ENCODE results near the gene MPIG6B. TPM values are rescaled to one million over a fixed set of nuclear protein-coding genes. Genes with fewer than 3 reads are reported as not detected.
A peak's percentile ranks its signal among the peaks of the same experiment; 100 is the strongest.
"Not testable (repeated sequence)": the region's sequence is repeated elsewhere in the genome, so short reads cannot be mapped to it uniquely, and the experiment has no call there.

MPIG6B gene
- total RNA-seq, 1 experiment from 2014 or later = not detected

GRCh38 chr6:31700740-31701401 is 22.3 kb upstream of the MPIG6B start:
- no peak for DNase-seq (ENCODE audit: low read depth)

GRCh38 chr6:31701666-31702404 is 21.3 kb upstream of the MPIG6B start:
- peak; percentile 48 for DNase-seq (ENCODE audit: low read depth)

GRCh38 chr6:31702405-31702818 is 20.8 kb upstream of the MPIG6B start:
- no peak for DNase-seq (ENCODE audit: low read depth)

DNA sequence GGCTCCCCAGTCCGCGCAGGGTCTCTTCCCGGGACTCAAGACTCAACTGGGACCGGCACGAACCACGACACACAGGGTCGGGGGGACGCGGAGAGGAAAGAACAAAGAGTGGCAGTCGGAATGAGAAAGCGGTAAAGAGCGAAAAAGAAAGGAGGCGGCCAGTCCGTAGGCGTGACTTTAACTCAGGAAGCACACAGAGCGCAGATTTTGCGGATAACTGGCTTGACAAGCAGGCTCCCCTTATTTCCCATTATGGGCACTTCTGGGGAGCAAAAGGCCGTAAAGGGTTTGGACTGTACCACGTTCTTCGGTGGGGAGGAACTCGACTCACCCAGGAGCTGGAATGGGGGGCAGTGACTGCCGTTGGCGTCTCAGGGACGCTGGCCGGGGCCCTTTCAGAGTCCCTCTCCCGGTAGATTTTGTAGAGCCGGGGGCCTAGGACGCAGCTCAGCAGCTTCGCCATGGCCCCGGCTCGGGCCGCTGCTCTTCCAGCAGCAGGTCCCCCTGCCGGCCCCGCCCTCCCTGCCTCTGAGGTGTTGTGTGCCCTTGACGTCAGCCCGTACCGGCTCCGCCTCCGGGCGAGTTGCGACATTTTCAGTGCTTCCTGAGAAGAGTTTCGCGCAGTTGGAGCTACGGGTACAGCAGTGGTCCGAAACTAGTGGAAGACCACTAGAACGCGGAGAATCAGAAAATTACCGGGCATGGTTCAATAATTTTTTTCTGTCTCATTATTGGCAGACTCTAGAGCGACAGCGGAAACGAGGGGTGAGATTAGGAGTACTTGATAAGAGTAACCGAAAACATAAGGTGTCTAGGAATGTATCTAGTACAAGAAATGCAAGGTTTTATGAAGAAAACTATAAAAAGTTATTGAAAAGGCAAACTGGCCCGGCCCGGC is 20.1 kb upstream of the MPIG6B start, which contains the start of gene ABHD16A:
Gene ABHD16A (minus strand): TSS at position 506 of the 898 bp plus-strand sequence. CDS start 43 bp downstream, at position 463.
- peak; percentile 99 for DNase-seq (ENCODE audit: low read depth)

DNA sequence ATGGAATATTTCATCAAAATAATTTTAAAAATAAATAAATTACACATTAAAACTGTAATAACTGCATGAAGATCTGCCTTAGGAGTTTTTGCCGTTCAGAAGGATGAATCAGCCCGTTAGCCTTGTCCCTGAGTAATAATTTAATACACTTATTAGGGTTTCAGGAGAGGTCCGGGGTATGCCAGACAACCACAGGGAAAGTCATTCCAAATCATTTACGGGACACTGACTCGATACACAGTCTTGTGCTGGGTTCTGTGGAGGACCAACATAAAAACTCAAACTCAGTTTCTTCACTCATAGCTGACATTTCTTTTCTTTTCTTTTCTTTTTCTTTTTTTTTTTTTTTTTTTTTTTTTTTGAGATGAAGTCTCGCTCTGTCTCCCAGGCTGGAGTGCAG is 17.2 kb upstream of the MPIG6B start:
- DNase-seq (ENCODE audit: low read depth) = peak; percentile 74

DNA sequence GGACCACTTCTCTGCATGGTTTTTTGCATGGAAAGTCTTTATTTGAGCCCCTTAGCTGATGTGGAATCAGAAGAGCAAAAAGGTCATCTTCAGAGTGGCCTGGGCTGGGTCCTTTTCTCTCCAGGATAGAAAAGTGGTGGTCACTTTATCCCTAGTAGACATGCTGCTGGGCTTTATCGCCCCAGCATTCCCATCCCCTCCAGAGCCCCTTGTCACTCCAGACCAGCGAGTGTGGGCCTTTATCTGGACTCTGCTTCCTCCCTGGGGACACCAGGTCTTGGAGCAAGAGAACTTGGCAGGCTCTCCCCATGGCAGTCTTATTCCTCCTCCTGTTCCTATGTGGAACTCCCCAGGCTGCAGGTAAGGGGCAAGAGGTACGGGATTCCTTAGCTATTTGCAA is 16.6 kb upstream of the MPIG6B start, which contains the start of gene LY6G6F:
Gene LY6G6F (plus strand): TSS at position 268 of the 400 bp plus-strand sequence. CDS start 41 bp downstream, at position 309.
- no peak for DNase-seq (ENCODE audit: low read depth)

DNA sequence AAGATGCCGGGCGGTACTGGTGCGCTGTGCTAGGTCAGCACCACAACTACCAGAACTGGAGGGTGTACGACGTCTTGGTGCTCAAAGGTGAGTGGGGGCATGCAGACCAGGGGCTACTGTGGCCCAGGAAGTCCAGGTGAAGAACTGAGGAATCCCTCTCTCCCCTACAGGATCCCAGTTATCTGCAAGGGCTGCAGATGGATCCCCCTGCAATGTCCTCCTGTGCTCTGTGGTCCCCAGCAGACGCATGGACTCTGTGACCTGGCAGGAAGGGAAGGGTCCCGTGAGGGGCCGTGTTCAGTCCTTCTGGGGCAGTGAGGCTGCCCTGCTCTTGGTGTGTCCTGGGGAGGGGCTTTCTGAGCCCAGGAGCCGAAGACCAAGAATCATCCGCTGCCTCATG is 15.5 kb upstream of the MPIG6B start:
- DNase-seq (ENCODE audit: low read depth) = no peak

- DNase-seq (ENCODE audit: low read depth) = no peak
Observed at GRCh38 chr6:31708224-31708623, 14.9 kb upstream of the MPIG6B start.

DNA sequence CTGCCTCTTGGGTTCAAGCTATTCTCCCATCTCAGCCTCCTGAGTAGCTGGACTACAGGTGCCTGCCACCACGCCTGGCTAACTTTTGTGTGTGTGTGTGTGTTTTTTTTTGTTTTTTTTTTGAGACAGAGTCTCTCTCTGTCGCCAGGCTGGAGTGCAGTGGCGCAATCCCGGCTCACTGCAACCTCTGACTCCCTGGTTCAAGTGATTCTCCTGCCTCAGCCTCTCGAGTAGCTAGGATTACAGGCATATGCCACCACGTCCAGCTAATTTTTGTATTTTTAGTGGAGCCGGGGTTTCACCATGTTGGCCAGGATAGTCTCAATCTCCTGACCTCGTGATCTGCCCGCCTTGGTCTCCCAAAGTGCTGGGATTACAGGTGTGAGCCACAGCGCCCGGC is 14.0 kb upstream of the MPIG6B start:
- not testable (repeated sequence) for DNase-seq (ENCODE audit: low read depth)

GRCh38 chr6:31710523-31711219 is 12.5 kb upstream of the MPIG6B start:
- DNase-seq (ENCODE audit: low read depth) = no peak

DNA sequence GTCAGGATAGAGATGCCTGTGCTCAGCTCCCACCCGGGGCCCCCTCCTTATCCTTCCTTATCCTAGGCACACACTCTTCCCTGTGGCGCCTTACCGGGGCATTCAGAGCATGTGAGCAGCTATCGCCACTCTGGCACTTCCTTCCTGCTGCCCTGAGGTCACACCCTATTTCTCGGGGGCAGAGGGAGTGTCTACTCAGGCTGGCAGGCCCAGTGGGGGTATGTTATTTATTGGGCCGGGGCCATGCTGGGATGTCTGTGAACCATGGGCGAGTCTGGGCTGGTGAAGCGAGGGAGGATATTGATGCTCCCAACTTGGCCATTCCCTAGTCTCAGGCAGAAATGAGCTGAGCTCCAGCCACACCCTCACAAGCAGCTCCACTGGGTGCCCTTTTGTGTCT is 11.9 kb upstream of the MPIG6B start:
- no peak for DNase-seq (ENCODE audit: low read depth)

DNA sequence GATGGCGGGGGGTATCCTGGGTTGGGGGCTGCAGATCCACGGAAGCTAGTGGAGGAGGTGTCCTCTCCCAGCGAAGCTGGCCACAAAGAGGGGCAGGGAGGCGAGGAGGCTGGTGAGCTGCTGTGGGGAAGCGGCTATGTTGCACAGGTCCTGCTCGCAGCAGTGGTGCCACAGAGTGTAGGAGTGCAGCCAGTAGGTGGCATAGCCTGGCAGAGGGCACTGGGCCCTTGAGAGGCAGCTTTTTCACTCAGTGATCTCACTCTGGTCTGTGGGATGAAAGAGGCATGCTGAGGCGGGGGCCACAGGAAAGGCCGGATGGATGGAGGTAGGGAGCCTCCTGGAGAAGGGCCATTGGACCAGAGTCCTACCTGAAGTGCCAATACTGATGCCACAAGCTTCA is 10.9 kb upstream of the MPIG6B start:
- peak; percentile 55 for DNase-seq (ENCODE audit: low read depth)

- no peak for DNase-seq (ENCODE audit: low read depth)
Observed at GRCh38 chr6:31713465-31713864, 9.7 kb upstream of the MPIG6B start.

- DNase-seq (ENCODE audit: low read depth) = no peak
Observed at GRCh38 chr6:31713991-31714684, 9.0 kb upstream of the MPIG6B start.

DNA sequence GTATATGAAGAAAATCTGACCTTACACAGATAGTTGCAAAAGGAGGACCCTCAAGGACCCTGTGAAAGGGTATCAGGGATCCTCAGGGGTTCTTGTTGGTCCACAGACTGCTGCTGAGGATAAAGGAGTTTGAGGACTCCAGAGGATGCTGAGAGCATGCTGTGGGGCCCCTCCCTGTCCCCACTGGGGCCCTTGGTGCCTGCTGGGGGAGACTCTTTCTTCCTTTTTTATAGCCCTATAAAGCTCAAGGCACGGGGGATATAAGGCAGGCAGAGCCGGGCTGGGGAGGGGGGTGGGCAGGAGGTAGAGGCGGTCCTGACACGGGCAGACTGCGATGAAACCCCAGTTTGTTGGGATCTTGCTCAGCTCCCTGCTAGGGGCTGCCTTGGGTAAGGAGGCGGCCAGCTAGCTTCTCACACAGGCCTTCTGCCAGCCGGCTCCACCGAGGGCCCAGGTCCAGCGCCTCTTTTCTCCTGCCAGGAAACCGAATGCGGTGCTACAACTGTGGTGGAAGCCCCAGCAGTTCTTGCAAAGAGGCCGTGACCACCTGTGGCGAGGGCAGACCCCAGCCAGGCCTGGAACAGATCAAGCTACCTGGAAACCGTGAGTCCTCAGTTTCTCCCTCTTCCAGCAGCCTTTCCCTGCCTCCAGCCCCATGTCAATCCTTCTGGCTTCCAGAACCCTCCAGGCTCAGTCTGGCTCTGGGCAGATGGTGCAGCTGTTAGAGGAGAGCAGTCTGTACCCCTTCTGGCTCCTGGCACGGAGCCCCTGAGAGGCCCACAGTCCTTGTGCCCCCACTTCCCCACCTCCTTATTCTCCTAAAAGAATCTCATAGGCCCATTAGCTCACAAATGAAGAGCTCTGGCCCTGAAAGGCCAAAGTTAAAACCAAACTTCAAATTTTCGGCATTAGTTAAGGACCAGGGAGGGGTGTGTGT is 7.9 kb upstream of the MPIG6B start, which contains the start of gene LY6G6D:
Gene LY6G6D (plus strand): TSS at position 327 of the 937 bp plus-strand sequence. CDS start 8 bp downstream, at position 335.
- DNase-seq (ENCODE audit: low read depth) = no peak

DNA sequence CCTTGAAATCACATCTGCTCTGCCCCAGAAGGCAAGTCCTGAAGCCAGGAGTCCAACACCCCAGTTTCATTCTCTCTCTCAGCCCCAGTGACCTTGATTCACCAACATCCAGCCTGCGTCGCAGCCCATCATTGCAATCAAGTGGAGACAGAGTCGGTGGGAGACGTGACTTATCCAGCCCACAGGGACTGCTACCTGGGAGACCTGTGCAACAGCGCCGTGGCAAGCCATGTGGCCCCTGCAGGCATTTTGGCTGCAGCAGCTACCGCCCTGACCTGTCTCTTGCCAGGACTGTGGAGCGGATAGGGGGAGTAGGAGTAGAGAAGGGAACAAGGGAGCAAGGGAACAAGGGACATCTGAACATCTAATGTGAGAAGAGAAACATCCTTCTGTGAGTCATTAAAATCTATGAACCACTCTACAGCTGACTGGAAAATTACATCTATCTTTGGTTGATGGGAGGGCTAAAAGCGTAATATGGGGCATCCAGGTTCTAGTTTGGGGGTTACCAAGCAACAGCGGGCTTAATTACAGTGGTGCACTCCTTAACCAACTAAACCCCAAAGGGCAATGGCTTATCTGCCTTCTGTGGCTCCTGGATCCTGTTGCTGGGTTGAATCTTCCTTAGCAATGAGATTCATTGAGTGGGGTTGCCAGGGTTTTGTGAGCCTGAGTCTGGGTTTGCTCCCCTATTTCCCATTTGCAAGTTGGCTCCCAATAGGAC is 5.5 kb upstream of the MPIG6B start:
- DNase-seq (ENCODE audit: low read depth) = no peak

DNA sequence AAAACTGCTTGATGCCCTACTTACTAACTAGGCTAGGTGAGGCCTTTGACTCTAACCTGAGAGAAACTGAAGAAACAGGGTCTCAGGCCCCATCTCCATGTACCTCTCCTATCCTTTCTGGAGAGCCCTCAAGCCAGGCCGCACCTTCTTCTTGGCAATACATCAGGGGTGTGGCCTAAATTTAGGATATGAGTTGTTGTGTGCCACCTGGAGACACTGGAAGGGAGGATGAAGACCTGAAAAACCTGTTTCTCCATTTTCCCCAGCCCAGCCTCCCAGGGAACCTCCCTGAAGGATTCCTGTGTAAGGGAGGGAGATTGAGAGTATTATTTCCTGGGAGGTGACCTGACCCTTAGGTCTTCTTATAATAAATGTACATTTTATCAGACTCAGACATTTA is 4.9 kb upstream of the MPIG6B start:
- DNase-seq (ENCODE audit: low read depth) = no peak

DNA sequence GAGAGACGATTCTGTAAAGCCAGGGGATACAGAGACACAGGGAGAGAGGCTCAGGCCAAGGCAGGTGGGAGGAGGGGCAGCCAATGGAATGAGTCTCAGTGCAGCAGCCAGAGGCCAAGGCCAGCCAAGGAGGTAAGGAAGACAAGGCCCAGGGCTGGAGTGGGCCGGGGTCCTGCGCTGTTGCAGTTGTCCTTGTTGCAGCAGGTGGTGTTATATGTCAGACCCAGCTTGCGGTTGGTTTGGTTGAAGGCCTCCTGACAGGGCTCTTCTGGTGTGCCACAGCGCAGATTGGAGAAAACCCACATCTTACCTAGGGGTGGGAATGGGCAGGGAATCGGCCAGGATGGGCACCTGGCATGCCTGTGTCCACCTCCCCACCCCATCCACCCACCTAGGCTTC is 4.2 kb upstream of the MPIG6B start:
- no peak for DNase-seq (ENCODE audit: low read depth)

DNA sequence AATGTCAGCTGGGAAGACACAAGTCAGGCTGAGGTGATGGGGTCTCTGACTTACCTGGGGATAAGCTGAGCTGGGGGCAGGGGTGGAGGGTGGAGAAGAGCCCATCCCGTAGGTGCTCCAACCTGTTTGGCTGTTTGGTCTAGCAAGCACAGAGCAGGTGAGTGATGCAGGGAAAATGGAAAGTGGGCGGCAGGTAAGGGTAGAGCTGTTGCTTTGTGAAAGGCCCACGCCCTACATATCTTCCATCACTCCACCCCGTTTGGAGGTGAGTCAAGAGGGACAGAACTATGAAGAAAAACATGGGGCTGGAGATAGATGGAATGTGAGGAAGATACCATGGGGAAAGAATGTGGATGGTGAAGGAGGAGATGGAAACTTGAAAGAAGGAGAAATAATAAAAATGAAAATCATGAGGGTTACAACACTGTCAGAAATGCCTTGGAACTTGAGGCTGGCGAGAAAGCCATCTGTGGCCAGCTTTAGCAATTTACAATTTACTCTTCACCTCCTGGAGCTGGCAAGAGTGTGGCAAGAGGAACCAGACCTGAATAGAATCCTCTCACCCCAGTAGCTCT is 2.9 kb upstream of the MPIG6B start:
- DNase-seq (ENCODE audit: low read depth) = no peak
